SJSA1 (cell line): Measurements from ENCODE around the gene ARHGAP29. TPM values are rescaled to one million over a fixed set of nuclear protein-coding genes. Genes with fewer than 3 reads are reported as not detected.

ENCODE experiments used
- DNase-seq, 2 experiments: peaks; one replicate each; pipeline ENCODE4 v3.0.0-alpha.2; 2015 to 2020; ENCODE audit warnings: low spot score in 2 of 2, low read depth in 1 of 2
- H3K27ac ChIP-seq: fragments of 250-450 bp; sonication (Bioruptor Pico); 2 replicates; pipeline ENCODE4 v1.5.1; 2020; ENCODE audit warnings: mild to moderate bottlenecking, moderate library complexity
- H3K27me3 ChIP-seq: fragments of 250-450 bp; sonication (Bioruptor Pico); replicated peaks from 2 replicates; pipeline ENCODE4 v1.5.1; 2020; ENCODE audit warnings: mild to moderate bottlenecking, moderate library complexity
- H3K36me3 ChIP-seq: fragments of 250-450 bp; sonication (Bioruptor Pico); 2 replicates; pipeline ENCODE4 v1.5.1; 2020; ENCODE audit warnings: mild to moderate bottlenecking
- H3K4me1 ChIP-seq: fragments of 250-450 bp; sonication (Bioruptor Pico); replicated peaks from 2 replicates; pipeline ENCODE4 v1.6.1; 2021; ENCODE audit warnings: mild to moderate bottlenecking
- H3K4me3 ChIP-seq: fragments of 250-450 bp; sonication (Bioruptor Pico); 2 replicates; pipeline ENCODE4 v1.5.1; 2020; ENCODE audit warnings: mild to moderate bottlenecking
- H3K9me3 ChIP-seq: fragments of 250-450 bp; sonication (Bioruptor Pico); replicated peaks from 2 replicates; pipeline ENCODE4 v1.5.1; 2020; ENCODE audit warnings: mild to moderate bottlenecking
- total RNA-seq: library from RNA; depleted of rRNA; stranded (reverse); fragments of >200 nt; shearing (Covaris generic); gene quantifications from 2 replicates; pipeline ENCODE4 v1.2.3, GENCODE V29; 2014

ARHGAP29 gene
- total RNA-seq, 1 experiment from 2014 or later = 20.6 TPM

GRCh38 chr1:94207695-94208094, 29.7 kb downstream of the ARHGAP29 start:
- Histone ChIP-seq H3K4me1 (no peaks in the 10 kb centered on the region), H3K36me3 (peaks cover 43% of the 10 kb centered on the region), H3K27ac (no peak overlapping the region), H3K4me3 (no peak overlapping the region), H3K9me3 (no peaks in the 10 kb centered on the region; the same call in 1 of the 2 replicates), H3K27me3 (no peaks in the 10 kb centered on the region)
- no peak for DNase-seq

- no peak for DNase-seq
- Histone ChIP-seq H3K4me3 (no peak overlapping the region), H3K4me1 (no peaks in the 10 kb centered on the region), H3K27me3 (no peaks in the 10 kb centered on the region), H3K36me3 (peaks cover 60% of the 10 kb centered on the region), H3K27ac (no peak overlapping the region), H3K9me3 (no peaks in the 10 kb centered on the region; the same call in 1 of the 2 replicates)
Observed at GRCh38 chr1:94205639-94206038, 31.7 kb downstream of the ARHGAP29 start.

GRCh38 chr1:94202241-94202640, 35.1 kb downstream of the ARHGAP29 start:
- H3K36me3 ChIP-seq = peaks cover 58% of the 10 kb centered on the region

GRCh38 chr1:94199398-94199797, 38.0 kb downstream of the ARHGAP29 start:
- no peak overlapping the region for H3K4me3 ChIP-seq
- no peaks in the 10 kb centered on the region for H3K4me1 ChIP-seq
- H3K9me3 ChIP-seq = no peaks in the 10 kb centered on the region
- H3K27me3 ChIP-seq = no peaks in the 10 kb centered on the region
- H3K27ac ChIP-seq = no peak overlapping the region
- H3K36me3 ChIP-seq = peaks cover 53% of the 10 kb centered on the region
- no peak for DNase-seq

More at GRCh38 chr1:94202241-94202640, 35.1 kb downstream of the ARHGAP29 start:
- Histone ChIP-seq H3K9me3 (no peaks in the 10 kb centered on the region), H3K27ac (no peak overlapping the region), H3K4me3 (no peak overlapping the region), H3K4me1 (no peaks in the 10 kb centered on the region), H3K27me3 (no peaks in the 10 kb centered on the region)
- DNase-seq = no peak

- H3K9me3 ChIP-seq = no peaks in the 10 kb centered on the region
- no peak for DNase-seq
- no peaks in the 10 kb centered on the region for H3K4me1 ChIP-seq
- no peak overlapping the region for H3K4me3 ChIP-seq
- H3K36me3 ChIP-seq = peaks cover 26% of the 10 kb centered on the region
- H3K27me3 ChIP-seq = no peaks in the 10 kb centered on the region
- H3K27ac ChIP-seq = no peak overlapping the region
Observed at GRCh38 chr1:94194079-94194865, 43.1 kb downstream of the ARHGAP29 start.

- Histone ChIP-seq H3K27me3 (no peaks in the 10 kb centered on the region), H3K27ac (no peak overlapping the region), H3K4me1 (no peaks in the 10 kb centered on the region), H3K36me3 (peaks cover 31% of the 10 kb centered on the region), H3K9me3 (no peaks in the 10 kb centered on the region), H3K4me3 (no peak overlapping the region)
- DNase-seq = no peak
Observed at GRCh38 chr1:94193128-94193527, 44.3 kb downstream of the ARHGAP29 start.

- no peak overlapping the region for H3K27ac ChIP-seq
- H3K27me3 ChIP-seq = no peaks in the 10 kb centered on the region
- no peaks in the 10 kb centered on the region for H3K9me3 ChIP-seq
- H3K4me3 ChIP-seq = no peak overlapping the region
- H3K36me3 ChIP-seq = peaks cover 43% of the 10 kb centered on the region
- H3K4me1 ChIP-seq = no peaks in the 10 kb centered on the region
- no peak for DNase-seq
Observed at GRCh38 chr1:94191216-94191615, 46.2 kb downstream of the ARHGAP29 start.

GRCh38 chr1:94186946-94187345, 50.4 kb downstream of the ARHGAP29 start:
- no peaks in the 10 kb centered on the region for H3K9me3 ChIP-seq
- H3K4me3 ChIP-seq = no peak overlapping the region
- peaks cover 64% of the 10 kb centered on the region for H3K36me3 ChIP-seq
- DNase-seq = no peak
- H3K27ac ChIP-seq = no peak overlapping the region
- H3K4me1 ChIP-seq = no peaks in the 10 kb centered on the region
- no peaks in the 10 kb centered on the region for H3K27me3 ChIP-seq

- Histone ChIP-seq H3K4me1 (no peaks in the 10 kb centered on the region), H3K36me3 (peaks cover 67% of the 10 kb centered on the region), H3K27ac (no peak overlapping the region), H3K27me3 (no peaks in the 10 kb centered on the region), H3K4me3 (no peak overlapping the region), H3K9me3 (no peaks in the 10 kb centered on the region)
- DNase-seq = no peak
Observed at GRCh38 chr1:94183197-94183815, 54.1 kb downstream of the ARHGAP29 start.

GRCh38 chr1:94182191-94182590, 55.2 kb downstream of the ARHGAP29 start:
- H3K9me3 ChIP-seq = no peaks in the 10 kb centered on the region
- H3K27me3 ChIP-seq = no peaks in the 10 kb centered on the region
- no peak overlapping the region for H3K4me3 ChIP-seq
- DNase-seq = no peak
- H3K4me1 ChIP-seq = no peaks in the 10 kb centered on the region
- peaks cover 67% of the 10 kb centered on the region for H3K36me3 ChIP-seq
- H3K27ac ChIP-seq = no peak overlapping the region

- no peak overlapping the region for H3K4me3 ChIP-seq
- DNase-seq = no peak
- H3K4me1 ChIP-seq = no peaks in the 10 kb centered on the region
- no peaks in the 10 kb centered on the region for H3K27me3 ChIP-seq
- peaks cover 66% of the 10 kb centered on the region for H3K36me3 ChIP-seq
- H3K27ac ChIP-seq = no peak overlapping the region
- no peaks in the 10 kb centered on the region for H3K9me3 ChIP-seq
Observed at GRCh38 chr1:94180650-94181049, 56.7 kb downstream of the ARHGAP29 start.

GRCh38 chr1:94178901-94179300, 58.5 kb downstream of the ARHGAP29 start:
- Histone ChIP-seq H3K4me3 (no peak overlapping the region), H3K4me1 (no peaks in the 10 kb centered on the region), H3K27ac (no peak overlapping the region), H3K9me3 (no peaks in the 10 kb centered on the region), H3K27me3 (no peaks in the 10 kb centered on the region), H3K36me3 (peaks cover 65% of the 10 kb centered on the region)
- no peak for DNase-seq

GRCh38 chr1:94169126-94169525, 68.3 kb downstream of the ARHGAP29 start:
- no peak for DNase-seq
- Histone ChIP-seq H3K9me3 (no peaks in the 10 kb centered on the region), H3K4me1 (no peaks in the 10 kb centered on the region), H3K36me3 (peaks cover 28% of the 10 kb centered on the region), H3K4me3 (no peak overlapping the region), H3K27ac (no peak overlapping the region), H3K27me3 (no peaks in the 10 kb centered on the region)

GRCh38 chr1:94165843-94166242, 71.5 kb downstream of the ARHGAP29 start:
- Histone ChIP-seq H3K36me3 (peaks cover 8% of the 10 kb centered on the region), H3K4me3 (no peak overlapping the region), H3K27me3 (no peaks in the 10 kb centered on the region), H3K4me1 (peaks cover 4% of the 10 kb centered on the region), H3K27ac (no peak overlapping the region), H3K9me3 (no peaks in the 10 kb centered on the region)
- no peak for DNase-seq
